IPS-20b (cell line): Measurements from ENCODE around the gene HRAS.

ENCODE experiments used
- H3K27ac ChIP-seq: one replicate; pipeline ENCODE4 v1.5.1; 2013; ENCODE audit warnings: low read length
- H3K27me3 ChIP-seq: 2 replicates; pipeline ENCODE4 v1.6.1; 2013; ENCODE audit warnings: mild to moderate bottlenecking, low read length, inconsistent platforms; ENCODE audit not compliant: insufficient read depth
- H3K36me3 ChIP-seq: 2 replicates; pipeline ENCODE4 v1.6.1; 2013; ENCODE audit warnings: low read depth, mild to moderate bottlenecking, inconsistent platforms, low read length, moderate library complexity; ENCODE audit not compliant: insufficient read depth
- H3K4me1 ChIP-seq: 2 replicates; pipeline ENCODE4 v1.6.1; 2013; ENCODE audit warnings: mild to moderate bottlenecking, control low read depth, inconsistent platforms, low read length, moderate library complexity; ENCODE audit not compliant: insufficient read depth
- H3K4me3 ChIP-seq: 2 replicates; pipeline ENCODE4 v1.5.1; 2013; ENCODE audit warnings: mild to moderate bottlenecking, low read length, inconsistent platforms
- H3K9ac ChIP-seq: 2 replicates; pipeline ENCODE4 v1.6.1; 2013; ENCODE audit warnings: low read depth, mild to moderate bottlenecking, inconsistent platforms, low read length, moderate library complexity
- H3K9me3 ChIP-seq: 2 replicates; pipeline ENCODE4 v1.6.1; 2013; ENCODE audit warnings: mild to moderate bottlenecking, low read depth, low read length, inconsistent platforms; ENCODE audit not compliant: insufficient read depth

The HRAS gene

DNA sequence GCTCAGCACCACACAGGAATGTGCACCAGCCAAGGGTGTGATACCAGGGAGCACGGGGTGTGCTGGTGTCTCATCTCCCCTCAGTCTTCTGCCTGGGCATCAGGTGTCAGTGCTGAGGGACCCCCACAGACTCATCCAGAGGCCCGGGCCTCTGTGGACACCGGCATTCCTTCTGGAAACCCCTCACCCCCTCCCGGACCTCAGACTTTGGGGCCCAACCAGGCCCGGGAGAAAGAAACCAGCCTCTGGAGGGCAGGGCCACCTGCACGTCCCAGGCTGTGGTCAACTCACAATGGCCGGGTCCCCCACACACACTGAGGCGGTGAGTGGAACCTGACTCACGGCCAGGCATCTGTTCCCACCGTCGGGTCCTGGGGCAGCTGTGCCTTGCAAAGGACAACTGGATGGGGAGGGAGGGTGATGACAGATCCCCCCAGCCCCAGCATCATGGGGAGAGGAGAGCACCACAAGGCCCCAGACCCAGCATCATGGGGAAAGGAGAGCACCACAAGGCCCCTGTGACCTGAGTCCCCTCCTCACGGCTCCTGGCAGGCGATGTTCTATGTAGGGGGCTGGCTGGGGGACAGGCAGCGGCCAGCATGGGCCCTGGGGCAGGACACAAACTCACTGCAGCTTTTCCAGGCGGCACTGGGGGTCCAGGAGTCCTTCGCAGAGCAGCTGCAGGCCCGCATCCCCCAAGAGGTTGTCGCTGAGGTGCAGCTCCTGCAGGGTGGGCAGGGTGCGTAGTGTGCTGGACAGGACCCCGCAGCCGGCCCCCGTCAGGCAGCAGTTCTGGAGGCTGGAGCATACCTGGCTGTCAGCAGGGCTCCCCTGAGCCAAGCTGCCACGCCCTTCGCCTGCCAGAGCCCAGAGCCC, 35.9 kb downstream of the HRAS start:
- Histone ChIP-seq H3K4me3 (no peak overlapping the region), H3K9ac (no peak overlapping the region), H3K9me3 (peaks cover 12% of the 10 kb centered on the region), H3K27ac (no peak overlapping the region), H3K4me1 (no peaks in the 10 kb centered on the region), H3K36me3 (peaks cover 52% of the 10 kb centered on the region), H3K27me3 (no peaks in the 10 kb centered on the region)

DNA sequence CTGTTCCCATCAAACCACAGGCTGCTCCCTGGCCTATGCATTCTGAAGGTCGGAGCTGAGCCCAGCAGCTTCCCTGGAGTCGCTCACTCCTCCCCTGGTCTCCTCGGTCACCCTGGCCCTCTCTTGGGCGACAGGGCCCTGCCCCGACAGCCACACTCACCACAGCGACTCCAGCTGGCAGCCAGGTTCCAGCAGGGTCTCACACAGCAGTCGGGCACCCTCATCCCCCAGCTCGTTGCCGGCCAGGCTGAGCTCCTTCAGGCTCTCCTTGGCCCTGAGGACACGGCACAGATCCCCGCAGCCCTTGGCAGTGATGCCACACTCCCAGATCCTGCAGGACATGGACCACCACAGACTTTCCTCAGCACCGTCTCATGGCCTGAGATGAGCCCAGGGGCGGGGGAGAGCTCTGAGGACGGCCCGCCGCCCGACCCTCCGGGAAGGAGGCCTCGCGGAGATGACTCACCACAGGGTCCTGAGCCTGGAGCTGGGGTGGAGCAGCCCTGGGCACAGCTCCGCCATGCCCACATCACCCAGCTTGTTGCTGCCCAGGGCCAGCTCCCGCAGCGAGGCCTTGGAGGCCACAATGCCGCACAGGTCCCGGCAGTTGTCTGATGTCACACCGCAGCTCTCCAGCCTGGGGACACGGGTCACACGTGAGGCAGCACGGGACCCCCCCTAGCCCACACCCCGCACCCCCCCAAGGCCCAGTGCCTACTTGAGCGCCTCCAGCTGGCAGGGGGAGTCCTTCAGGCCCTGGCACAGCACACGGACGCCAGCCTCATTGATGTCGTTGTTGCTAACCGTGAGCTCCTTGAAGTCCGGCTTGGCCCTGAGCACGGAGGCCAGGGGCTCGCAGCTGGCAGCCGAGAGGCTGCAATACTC, 36.8 kb downstream of the HRAS start:
- no peaks in the 10 kb centered on the region for H3K27me3 ChIP-seq
- H3K4me1 ChIP-seq: no peaks in the 10 kb centered on the region
- H3K9me3 ChIP-seq: peaks cover 12% of the 10 kb centered on the region
- no peak overlapping the region for H3K9ac ChIP-seq
- peaks cover 52% of the 10 kb centered on the region for H3K36me3 ChIP-seq
- H3K27ac ChIP-seq: no peak overlapping the region
- no peak overlapping the region for H3K4me3 ChIP-seq

DNA sequence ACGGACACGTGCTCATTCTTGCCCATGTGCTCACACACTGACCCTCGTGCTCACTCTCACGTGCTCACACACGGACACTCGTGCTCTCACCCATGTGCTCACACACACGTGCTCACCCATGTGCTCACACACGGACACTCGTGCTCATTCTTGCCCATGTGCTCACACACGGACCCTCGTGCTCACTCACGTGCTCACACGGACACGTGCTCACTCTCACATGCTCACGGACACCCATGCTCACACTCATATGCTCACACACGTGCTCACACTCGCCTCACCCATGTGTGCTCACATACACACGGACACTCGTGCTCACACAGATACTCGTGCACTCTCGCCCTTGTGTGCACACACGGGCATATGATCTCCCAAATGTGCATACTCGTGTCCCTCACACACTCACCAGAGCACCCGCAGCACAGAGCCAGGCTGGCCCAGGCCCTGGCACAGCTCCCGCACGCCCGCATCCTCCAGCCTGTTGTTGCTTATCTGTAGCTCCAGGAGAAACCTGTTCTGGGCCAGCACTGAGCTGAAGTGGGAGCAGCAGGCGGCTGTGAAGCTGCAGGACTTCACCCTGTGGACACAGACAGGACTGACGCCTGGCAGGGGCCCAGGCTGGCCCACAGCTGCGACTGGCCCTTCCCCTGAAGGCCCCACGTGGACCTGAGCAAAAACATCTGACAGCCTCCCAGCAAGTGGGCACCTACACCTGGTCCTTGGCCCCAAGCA, 37.6 kb downstream of the HRAS start:
- H3K27ac ChIP-seq: no peak overlapping the region
- H3K9me3 ChIP-seq: peaks cover 12% of the 10 kb centered on the region
- no peak overlapping the region for H3K4me3 ChIP-seq
- peaks cover 52% of the 10 kb centered on the region for H3K36me3 ChIP-seq
- H3K4me1 ChIP-seq: no peaks in the 10 kb centered on the region
- H3K9ac ChIP-seq: no peak overlapping the region
- no peaks in the 10 kb centered on the region for H3K27me3 ChIP-seq

DNA sequence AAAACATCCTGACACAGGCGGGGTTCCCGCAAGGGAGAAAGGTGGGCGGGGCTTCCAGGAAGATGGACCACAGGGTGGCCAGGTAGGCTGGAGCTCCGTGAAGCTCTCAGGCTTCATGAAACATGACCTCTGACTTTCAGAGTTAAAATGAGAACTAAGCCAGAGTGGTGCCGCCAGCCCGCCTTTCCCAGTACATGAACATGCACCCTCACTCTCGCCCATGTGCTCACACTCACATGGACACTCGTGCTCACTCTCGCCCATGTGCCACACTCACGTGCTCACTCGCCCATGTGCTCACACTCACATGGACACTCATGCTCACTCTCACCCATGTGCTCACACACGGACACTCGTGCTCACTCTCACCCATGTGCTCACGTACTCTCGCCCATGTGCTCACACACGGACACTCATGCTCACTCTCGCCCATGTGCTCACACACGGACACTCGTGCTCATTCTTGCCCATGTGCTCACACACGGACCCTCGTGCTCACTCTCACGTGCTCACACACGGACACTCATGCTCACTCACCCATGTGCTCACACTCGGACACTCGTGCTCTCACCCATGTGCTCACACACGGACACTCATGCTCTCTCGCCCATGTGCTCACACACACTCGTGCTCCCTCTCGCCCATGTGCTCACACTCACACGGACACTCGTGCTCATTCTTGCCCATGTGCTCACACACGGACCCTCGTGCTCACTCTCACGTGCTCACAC, 38.4 kb downstream of the HRAS start:
- no peak overlapping the region for H3K4me3 ChIP-seq
- H3K36me3 ChIP-seq: peaks cover 52% of the 10 kb centered on the region
- no peak overlapping the region for H3K27ac ChIP-seq
- peaks cover 12% of the 10 kb centered on the region for H3K9me3 ChIP-seq
- no peaks in the 10 kb centered on the region for H3K4me1 ChIP-seq
- no peak overlapping the region for H3K9ac ChIP-seq
- H3K27me3 ChIP-seq: no peaks in the 10 kb centered on the region

DNA sequence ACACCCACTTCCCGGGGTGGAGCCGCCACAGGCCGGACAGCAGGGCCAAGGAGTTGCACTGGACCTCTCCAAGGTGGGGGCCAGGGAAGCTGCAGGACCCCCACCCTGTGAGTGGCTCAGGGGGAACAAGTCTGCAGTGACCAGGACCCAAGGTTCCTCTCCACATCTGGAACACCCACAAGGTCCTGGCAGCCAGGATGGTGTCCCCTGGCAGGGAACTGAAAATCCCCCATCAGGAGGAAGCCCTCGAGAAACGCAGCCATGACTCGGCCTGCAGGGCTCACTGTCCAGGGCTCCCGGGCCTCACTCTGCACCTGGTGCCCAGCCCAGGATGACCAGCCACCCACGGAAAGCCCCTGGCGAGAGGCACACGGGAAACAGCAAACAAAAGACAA, 39.8 kb downstream of the HRAS start:
- Histone ChIP-seq H3K27ac (no peak overlapping the region), H3K9ac (no peak overlapping the region), H3K9me3 (peaks cover 12% of the 10 kb centered on the region), H3K36me3 (peaks cover 49% of the 10 kb centered on the region), H3K4me1 (no peaks in the 10 kb centered on the region), H3K4me3 (no peak overlapping the region), H3K27me3 (no peaks in the 10 kb centered on the region)

DNA sequence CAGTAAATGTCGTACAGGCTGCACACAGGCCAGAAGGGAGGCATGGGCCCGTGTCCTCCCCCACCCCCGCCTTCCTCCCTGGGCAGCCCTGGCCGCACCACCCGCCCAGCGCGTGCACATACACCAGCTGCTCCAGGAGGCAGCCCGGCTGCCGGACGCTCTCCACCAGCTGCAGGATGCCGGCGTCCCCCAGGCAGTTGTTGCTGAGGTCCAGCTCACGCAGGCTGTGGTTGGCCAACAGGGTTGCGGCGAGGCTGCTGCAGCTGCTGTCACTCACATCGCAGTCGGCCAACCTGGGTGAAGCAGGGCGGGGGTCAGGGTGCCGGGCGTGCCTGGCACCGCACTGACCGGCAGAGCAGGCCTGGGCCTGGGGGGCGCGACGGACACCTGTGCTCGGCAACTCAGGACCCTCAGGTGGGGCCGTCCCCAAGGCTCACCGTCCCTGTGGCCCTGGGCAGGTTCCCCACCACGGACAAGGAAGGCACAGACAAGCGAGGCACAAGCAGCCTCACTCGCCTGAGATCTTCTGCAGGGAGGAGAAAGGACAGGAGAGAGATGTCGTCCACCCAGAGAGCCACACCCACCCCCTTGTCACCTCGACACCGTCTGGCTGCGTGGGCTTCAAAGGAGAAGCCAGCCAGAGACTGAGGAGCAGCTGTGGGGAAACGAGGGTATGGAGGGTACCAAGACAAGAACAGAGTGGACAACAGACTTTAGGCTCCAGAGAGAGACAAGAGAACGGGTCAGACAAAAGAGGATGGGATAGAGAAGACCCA, 40.4 kb downstream of the HRAS start:
- H3K9me3 ChIP-seq: peaks cover 12% of the 10 kb centered on the region
- no peak overlapping the region for H3K9ac ChIP-seq
- H3K4me1 ChIP-seq: no peaks in the 10 kb centered on the region
- H3K4me3 ChIP-seq: no peak overlapping the region
- H3K36me3 ChIP-seq: peaks cover 45% of the 10 kb centered on the region
- H3K27me3 ChIP-seq: no peaks in the 10 kb centered on the region
- no peak overlapping the region for H3K27ac ChIP-seq

DNA sequence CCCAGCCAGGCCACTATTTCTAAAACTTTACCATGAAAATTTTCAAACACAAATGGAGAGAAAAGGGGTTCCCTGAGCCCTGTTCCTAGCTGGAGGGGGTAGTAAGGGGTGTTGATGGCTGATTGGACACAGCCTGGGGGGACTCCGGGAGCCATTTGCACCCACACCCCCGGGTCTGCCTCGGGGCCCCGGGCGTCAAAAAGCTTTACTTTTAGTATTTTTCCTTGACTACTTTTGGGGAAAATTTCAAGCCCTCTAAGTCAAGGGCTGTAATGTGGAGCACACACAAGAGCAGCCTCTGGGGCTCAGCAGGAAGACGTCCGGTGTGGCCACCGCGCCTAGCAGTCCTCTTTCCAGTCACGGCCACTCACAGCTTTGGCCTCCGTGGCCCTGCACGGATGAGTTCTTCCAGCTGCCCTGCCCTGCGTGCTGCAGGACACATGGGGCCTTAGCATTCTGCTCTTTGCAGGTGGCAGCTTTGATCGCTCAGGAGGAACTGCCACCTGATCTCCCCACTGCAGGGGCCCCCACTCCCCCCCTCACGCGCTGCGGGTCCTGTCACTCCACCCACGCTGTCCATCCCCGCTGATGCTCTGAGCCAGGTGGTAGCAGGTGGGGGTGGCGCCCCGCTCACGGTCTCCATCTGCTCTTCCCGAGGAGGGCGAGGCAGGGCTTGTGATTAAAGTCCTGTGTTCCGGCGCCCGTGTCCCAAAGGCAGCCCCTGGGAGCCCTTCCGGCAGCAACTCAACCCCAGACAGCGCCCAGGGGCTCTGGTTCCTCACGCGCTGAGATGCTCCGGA, 42.7 kb downstream of the HRAS start:
- Histone ChIP-seq H3K27ac (no peak overlapping the region), H3K36me3 (peaks cover 23% of the 10 kb centered on the region)

DNA sequence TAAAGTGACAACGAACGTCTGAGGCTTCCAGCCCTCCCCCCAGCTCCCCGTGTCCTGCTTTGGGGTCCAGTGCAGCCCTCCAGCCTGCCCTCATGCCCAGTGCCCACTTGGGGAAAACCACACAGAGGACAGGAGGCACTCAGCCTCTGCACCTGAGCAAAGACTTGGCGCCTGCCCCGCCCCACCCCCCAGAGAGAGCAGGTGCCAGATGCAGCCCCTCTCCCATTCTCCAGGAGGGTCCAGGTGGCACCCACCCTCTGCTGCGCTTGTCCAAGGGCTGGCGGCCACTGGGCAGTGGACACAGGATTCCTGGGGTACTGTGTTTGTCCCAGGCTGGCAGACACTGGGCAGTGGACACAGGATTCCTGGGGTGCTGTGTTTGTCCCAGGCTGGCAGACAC, 44.0 kb downstream of the HRAS start:
- H3K9ac ChIP-seq: no peak overlapping the region
- no peaks in the 10 kb centered on the region for H3K4me1 ChIP-seq
- H3K4me3 ChIP-seq: no peak overlapping the region
- H3K36me3 ChIP-seq: peaks cover 11% of the 10 kb centered on the region; the same call in 1 of the 2 replicates
- no peaks in the 10 kb centered on the region for H3K9me3 ChIP-seq
- no peak overlapping the region for H3K27ac ChIP-seq
- no peaks in the 10 kb centered on the region for H3K27me3 ChIP-seq

More for the DNA sequence above, 42.7 kb downstream of the HRAS start:
- Histone ChIP-seq H3K9me3 (peaks cover 8% of the 10 kb centered on the region), H3K4me1 (no peaks in the 10 kb centered on the region), H3K9ac (no peak overlapping the region), H3K4me3 (no peak overlapping the region), H3K27me3 (no peaks in the 10 kb centered on the region)

DNA sequence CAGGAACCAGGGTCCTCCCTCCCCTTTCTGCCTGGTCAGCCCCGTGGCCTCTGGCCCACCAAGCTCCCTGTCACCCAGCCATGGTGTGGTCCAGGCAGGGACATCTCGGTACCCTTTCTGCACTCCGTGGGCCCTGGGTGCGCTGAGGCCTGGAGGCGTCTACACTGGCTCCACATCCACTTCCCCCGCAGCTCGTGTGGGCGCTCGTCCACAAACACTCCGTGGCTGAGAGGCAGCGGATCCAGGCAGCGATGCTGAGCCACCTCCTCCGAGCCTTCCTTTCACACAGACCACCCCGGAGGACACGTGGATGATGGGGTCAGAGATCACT, 44.5 kb downstream of the HRAS start:
- H3K27ac ChIP-seq: no peak overlapping the region
- H3K9me3 ChIP-seq: no peaks in the 10 kb centered on the region
- peaks cover 9% of the 10 kb centered on the region; the same call in 1 of the 2 replicates for H3K36me3 ChIP-seq
- H3K9ac ChIP-seq: no peak overlapping the region
- H3K4me1 ChIP-seq: no peaks in the 10 kb centered on the region
- no peak overlapping the region for H3K4me3 ChIP-seq
- H3K27me3 ChIP-seq: no peaks in the 10 kb centered on the region
